ENCODE measurements around the gene ALDH7A1.

Gene ALDH7A1

DNA sequence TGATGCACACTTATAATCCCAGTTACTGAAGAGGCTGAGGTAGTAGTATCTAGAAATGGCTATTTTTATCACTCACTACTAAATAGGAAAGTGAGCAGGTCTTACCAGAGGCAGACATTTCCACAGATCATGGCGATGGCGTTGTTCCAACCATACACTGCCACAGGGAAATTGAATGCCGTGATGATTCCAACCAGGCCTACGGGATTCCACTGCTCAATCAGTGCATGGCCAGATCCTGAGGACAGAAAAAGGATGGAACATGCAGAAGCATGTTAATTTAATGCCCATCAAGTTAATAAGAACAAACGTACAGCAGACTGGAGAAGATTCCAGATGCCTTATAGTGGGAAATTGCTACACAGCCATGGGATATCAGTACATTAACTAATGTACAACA is 18.0 kb downstream of the ALDH7A1 start:
- ATAC-seq = no peak
- TF ChIP-seq SNAI2 (CRISPR knock-in tag; IDR thresholded peaks at IDR 0.05) (no peak), TOX (CRISPR knock-in tag; IDR thresholded peaks at IDR 0.05; ENCODE audit: borderline replicate concordance) (no peak), RARB (CRISPR knock-in tag; IDR thresholded peaks at IDR 0.05) (no peak), ZC3H10 (CRISPR knock-in tag; IDR thresholded peaks at IDR 0.05) (no peak), ZNF8 (CRISPR knock-in tag; IDR thresholded peaks at IDR 0.05) (no peak), ESRRG (CRISPR knock-in tag; IDR thresholded peaks at IDR 0.05) (no peak), BACH2 (CRISPR knock-in tag; IDR thresholded peaks at IDR 0.05; ENCODE audit: borderline replicate concordance) (no peak), ZFP3 (CRISPR knock-in tag; IDR thresholded peaks at IDR 0.05) (no peak), ZNF70 (CRISPR knock-in tag; IDR thresholded peaks at IDR 0.05) (no peak), PPARA (CRISPR knock-in tag; IDR thresholded peaks at IDR 0.05; ENCODE audit: borderline replicate concordance) (no peak), ZNF565 (CRISPR knock-in tag; conservative IDR thresholded peaks at IDR 0.05; ENCODE audit: low read depth) (no peak), OSR1 (CRISPR knock-in tag; IDR thresholded peaks at IDR 0.05) (no peak), CSDC2 (CRISPR knock-in tag; IDR thresholded peaks at IDR 0.05) (no peak), ISL1 (CRISPR knock-in tag; IDR thresholded peaks at IDR 0.05) (no peak)
- TF ChIP-seq, protein P1, sequence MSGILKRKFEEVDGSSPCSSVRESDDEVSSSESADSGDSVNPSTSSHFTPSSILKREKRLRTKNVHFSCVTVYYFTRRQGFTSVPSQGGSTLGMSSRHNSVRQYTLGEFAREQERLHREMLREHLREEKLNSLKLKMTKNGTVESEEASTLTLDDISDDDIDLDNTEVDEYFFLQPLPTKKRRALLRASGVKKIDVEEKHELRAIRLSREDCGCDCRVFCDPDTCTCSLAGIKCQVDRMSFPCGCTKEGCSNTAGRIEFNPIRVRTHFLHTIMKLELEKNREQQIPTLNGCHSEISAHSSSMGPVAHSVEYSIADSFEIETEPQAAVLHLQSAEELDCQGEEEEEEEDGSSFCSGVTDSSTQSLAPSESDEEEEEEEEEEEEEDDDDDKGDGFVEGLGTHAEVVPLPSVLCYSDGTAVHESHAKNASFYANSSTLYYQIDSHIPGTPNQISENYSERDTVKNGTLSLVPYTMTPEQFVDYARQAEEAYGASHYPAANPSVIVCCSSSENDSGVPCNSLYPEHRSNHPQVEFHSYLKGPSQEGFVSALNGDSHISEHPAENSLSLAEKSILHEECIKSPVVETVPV (CRISPR knock-in tag; IDR thresholded peaks at IDR 0.05) = no peak
- TF ChIP-seq, protein P2, sequence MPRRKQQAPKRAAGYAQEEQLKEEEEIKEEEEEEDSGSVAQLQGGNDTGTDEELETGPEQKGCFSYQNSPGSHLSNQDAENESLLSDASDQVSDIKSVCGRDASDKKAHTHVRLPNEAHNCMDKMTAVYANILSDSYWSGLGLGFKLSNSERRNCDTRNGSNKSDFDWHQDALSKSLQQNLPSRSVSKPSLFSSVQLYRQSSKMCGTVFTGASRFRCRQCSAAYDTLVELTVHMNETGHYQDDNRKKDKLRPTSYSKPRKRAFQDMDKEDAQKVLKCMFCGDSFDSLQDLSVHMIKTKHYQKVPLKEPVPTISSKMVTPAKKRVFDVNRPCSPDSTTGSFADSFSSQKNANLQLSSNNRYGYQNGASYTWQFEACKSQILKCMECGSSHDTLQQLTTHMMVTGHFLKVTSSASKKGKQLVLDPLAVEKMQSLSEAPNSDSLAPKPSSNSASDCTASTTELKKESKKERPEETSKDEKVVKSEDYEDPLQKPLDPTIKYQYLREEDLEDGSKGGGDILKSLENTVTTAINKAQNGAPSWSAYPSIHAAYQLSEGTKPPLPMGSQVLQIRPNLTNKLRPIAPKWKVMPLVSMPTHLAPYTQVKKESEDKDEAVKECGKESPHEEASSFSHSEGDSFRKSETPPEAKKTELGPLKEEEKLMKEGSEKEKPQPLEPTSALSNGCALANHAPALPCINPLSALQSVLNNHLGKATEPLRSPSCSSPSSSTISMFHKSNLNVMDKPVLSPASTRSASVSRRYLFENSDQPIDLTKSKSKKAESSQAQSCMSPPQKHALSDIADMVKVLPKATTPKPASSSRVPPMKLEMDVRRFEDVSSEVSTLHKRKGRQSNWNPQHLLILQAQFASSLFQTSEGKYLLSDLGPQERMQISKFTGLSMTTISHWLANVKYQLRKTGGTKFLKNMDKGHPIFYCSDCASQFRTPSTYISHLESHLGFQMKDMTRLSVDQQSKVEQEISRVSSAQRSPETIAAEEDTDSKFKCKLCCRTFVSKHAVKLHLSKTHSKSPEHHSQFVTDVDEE (CRISPR knock-in tag; IDR thresholded peaks at IDR 0.05) = no peak
- TF ChIP-seq, protein P3, sequence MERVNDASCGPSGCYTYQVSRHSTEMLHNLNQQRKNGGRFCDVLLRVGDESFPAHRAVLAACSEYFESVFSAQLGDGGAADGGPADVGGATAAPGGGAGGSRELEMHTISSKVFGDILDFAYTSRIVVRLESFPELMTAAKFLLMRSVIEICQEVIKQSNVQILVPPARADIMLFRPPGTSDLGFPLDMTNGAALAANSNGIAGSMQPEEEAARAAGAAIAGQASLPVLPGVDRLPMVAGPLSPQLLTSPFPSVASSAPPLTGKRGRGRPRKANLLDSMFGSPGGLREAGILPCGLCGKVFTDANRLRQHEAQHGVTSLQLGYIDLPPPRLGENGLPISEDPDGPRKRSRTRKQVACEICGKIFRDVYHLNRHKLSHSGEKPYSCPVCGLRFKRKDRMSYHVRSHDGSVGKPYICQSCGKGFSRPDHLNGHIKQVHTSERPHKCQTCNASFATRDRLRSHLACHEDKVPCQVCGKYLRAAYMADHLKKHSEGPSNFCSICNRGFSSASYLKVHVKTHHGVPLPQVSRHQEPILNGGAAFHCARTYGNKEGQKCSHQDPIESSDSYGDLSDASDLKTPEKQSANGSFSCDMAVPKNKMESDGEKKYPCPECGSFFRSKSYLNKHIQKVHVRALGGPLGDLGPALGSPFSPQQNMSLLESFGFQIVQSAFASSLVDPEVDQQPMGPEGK (CRISPR knock-in tag; IDR thresholded peaks at IDR 0.05; ENCODE audit: borderline replicate concordance) = no peak

DNA sequence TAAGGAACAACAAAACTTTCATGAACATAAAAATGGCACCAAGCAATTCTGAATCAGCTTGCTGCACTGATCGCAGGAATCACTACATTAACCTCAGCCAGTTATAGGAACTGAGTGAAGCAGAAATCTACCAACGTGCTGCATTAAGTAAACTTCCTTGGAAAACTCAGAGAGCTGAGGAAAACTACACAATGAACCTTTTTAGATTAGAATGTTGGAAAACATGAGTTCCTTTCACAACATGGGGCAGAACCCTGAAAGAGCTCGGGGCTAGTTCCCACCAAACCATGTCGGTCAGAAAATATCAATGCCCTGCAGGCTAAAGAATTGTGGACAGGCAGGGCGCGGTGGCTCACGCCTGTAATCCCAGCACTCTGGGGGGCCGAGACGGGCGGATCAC is 19.4 kb downstream of the ALDH7A1 start:
- TF ChIP-seq ZFP3 (CRISPR knock-in tag; IDR thresholded peaks at IDR 0.05) (no peak), ZC3H10 (CRISPR knock-in tag; IDR thresholded peaks at IDR 0.05) (no peak), GLIS3 (CRISPR knock-in tag; IDR thresholded peaks at IDR 0.05) (no peak), RARB (CRISPR knock-in tag; IDR thresholded peaks at IDR 0.05) (no peak), ISL1 (CRISPR knock-in tag; IDR thresholded peaks at IDR 0.05) (no peak), CSDC2 (CRISPR knock-in tag; IDR thresholded peaks at IDR 0.05) (no peak), ZNF70 (CRISPR knock-in tag; IDR thresholded peaks at IDR 0.05) (no peak), SNAI2 (CRISPR knock-in tag; IDR thresholded peaks at IDR 0.05) (no peak), ZNF8 (CRISPR knock-in tag; IDR thresholded peaks at IDR 0.05) (no peak), TOX (CRISPR knock-in tag; IDR thresholded peaks at IDR 0.05; ENCODE audit: borderline replicate concordance) (no peak), ZNF565 (CRISPR knock-in tag; conservative IDR thresholded peaks at IDR 0.05; ENCODE audit: low read depth) (no peak), OSR1 (CRISPR knock-in tag; IDR thresholded peaks at IDR 0.05) (no peak), TCF4 (CRISPR knock-in tag; IDR thresholded peaks at IDR 0.05; ENCODE audit: borderline replicate concordance) (no peak)
- TF ChIP-seq, protein P4, sequence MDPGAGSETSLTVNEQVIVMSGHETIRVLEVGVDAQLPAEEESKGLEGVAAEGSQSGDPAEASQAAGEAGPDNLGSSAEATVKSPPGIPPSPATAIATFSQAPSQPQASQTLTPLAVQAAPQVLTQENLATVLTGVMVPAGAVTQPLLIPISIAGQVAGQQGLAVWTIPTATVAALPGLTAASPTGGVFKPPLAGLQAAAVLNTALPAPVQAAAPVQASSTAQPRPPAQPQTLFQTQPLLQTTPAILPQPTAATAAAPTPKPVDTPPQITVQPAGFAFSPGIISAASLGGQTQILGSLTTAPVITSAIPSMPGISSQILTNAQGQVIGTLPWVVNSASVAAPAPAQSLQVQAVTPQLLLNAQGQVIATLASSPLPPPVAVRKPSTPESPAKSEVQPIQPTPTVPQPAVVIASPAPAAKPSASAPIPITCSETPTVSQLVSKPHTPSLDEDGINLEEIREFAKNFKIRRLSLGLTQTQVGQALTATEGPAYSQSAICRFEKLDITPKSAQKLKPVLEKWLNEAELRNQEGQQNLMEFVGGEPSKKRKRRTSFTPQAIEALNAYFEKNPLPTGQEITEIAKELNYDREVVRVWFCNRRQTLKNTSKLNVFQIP (CRISPR knock-in tag; IDR thresholded peaks at IDR 0.05; ENCODE audit: borderline replicate concordance, low read depth) = no peak
- TF ChIP-seq, protein P5, sequence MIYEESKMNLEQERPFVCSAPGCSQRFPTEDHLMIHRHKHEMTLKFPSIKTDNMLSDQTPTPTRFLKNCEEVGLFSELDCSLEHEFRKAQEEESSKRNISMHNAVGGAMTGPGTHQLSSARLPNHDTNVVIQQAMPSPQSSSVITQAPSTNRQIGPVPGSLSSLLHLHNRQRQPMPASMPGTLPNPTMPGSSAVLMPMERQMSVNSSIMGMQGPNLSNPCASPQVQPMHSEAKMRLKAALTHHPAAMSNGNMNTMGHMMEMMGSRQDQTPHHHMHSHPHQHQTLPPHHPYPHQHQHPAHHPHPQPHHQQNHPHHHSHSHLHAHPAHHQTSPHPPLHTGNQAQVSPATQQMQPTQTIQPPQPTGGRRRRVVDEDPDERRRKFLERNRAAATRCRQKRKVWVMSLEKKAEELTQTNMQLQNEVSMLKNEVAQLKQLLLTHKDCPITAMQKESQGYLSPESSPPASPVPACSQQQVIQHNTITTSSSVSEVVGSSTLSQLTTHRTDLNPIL (CRISPR knock-in tag; IDR thresholded peaks at IDR 0.05; ENCODE audit: low read depth) = no peak
- TF ChIP-seq, protein P1 (CRISPR knock-in tag; IDR thresholded peaks at IDR 0.05) = no peak
- TF ChIP-seq, protein P3 (CRISPR knock-in tag; IDR thresholded peaks at IDR 0.05; ENCODE audit: borderline replicate concordance) = no peak
- TF ChIP-seq, protein P2 (CRISPR knock-in tag; IDR thresholded peaks at IDR 0.05) = no peak

More for the DNA sequence above, 19.4 kb downstream of the ALDH7A1 start:
- no peak for ATAC-seq

Data from SK-N-SH treated with all-trans-retinoic acid at 6 μM for 48 hours (cell line).